ENCODE results near the gene MAP2K1. TPM values are rescaled to one million over a fixed set of nuclear protein-coding genes. Genes with fewer than 3 reads are reported as not detected.

MAP2K1 gene
- total RNA-seq, 1 donor = 52.2 TPM

DNA sequence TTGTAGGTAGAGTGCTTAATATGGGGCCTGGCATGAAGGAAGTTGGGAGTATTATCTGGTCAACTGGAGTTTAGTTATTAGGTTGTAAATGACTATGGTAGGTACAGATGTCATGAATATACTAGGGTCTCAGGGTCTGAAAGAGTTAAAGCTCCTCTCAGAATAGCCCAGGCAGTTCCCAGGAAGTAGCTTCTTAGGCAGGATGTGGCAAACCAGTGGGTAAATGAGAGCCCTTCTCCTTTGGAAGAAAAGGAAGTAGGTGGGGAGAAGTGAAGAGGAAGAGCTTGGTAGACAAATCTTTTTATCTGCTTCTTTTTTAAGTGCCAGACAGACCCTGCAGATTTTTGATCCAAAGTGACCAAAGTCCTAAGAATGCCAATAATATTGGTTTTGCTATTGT lies 24.5 kb downstream of the MAP2K1 start:
- TF ChIP-seq, protein P1, sequence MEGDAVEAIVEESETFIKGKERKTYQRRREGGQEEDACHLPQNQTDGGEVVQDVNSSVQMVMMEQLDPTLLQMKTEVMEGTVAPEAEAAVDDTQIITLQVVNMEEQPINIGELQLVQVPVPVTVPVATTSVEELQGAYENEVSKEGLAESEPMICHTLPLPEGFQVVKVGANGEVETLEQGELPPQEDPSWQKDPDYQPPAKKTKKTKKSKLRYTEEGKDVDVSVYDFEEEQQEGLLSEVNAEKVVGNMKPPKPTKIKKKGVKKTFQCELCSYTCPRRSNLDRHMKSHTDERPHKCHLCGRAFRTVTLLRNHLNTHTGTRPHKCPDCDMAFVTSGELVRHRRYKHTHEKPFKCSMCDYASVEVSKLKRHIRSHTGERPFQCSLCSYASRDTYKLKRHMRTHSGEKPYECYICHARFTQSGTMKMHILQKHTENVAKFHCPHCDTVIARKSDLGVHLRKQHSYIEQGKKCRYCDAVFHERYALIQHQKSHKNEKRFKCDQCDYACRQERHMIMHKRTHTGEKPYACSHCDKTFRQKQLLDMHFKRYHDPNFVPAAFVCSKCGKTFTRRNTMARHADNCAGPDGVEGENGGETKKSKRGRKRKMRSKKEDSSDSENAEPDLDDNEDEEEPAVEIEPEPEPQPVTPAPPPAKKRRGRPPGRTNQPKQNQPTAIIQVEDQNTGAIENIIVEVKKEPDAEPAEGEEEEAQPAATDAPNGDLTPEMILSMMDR (IDR thresholded peaks at IDR 0.05; ENCODE audit: insufficient read depth, low read length) = no peak
- DNase-seq (ENCODE audit: low read depth) = no peak
- H3K4me3 ChIP-seq (ENCODE audit: low read depth, low read length) = no peak overlapping the region

GRCh38 chr15:66412220-66412619 lies 25.5 kb downstream of the MAP2K1 start:
- DNase-seq (ENCODE audit: low read depth) = no peak
- TF ChIP-seq, protein P1 (IDR thresholded peaks at IDR 0.05; ENCODE audit: insufficient read depth, low read length) = no peak
- H3K4me3 ChIP-seq (ENCODE audit: low read depth, low read length) = no peak overlapping the region

DNA sequence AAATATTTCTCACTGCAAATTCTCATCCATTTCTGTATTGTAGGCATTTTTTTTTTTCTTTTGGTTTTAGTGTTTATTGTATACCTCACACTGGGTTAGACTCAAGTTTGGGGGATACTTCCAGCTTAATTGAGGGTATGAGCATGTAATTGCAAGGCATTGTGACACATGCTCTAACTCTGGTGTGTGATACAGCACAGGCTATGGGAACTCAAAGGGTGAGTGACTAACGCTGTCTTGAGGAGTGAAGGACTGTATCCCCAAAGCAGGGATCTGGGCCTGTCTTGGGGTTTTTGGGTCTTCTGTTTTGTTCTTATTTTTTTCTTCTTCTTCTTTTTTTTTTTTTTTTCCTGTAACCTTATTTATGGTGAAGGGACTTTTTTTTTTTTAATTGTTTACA lies 26.9 kb downstream of the MAP2K1 start:
- TF ChIP-seq, protein P1 (IDR thresholded peaks at IDR 0.05; ENCODE audit: insufficient read depth, low read length) = no peak
- no peak for DNase-seq (ENCODE audit: low read depth)
- H3K4me3 ChIP-seq (ENCODE audit: low read depth, low read length) = no peak overlapping the region

DNA sequence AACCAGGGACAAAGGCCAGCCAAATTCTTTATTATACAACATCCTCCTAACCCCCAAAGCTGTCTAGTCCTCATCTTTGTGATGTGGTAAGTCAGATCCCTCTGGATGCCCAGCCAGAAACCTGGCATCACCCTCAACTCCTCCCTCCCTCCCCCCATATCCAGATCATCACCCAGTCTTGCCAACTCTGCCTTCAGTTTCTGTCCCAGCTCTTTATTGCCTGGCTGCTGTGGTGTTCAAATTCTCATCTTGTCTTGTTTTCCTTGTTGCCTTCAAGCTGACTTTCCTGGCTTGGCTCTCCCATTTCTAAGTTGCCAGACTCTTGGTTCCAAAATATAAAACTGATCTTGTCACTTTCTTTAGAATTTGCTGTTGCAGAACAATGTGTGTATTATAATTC lies 28.6 kb downstream of the MAP2K1 start:
- TF ChIP-seq, protein P1 (IDR thresholded peaks at IDR 0.05; ENCODE audit: insufficient read depth, low read length) = no peak
- H3K4me3 ChIP-seq (ENCODE audit: low read depth, low read length) = no peak overlapping the region
- DNase-seq (ENCODE audit: low read depth) = no peak

- TF ChIP-seq, protein P1 (IDR thresholded peaks at IDR 0.05; ENCODE audit: insufficient read depth, low read length) = no peak
- peak; percentile 18 for DNase-seq (ENCODE audit: low read depth)
- peak overlapping the region; percentile 53 for H3K4me3 ChIP-seq (ENCODE audit: low read depth, low read length)
These were observed 31.0 kb downstream of the MAP2K1 start for GRCh38 chr15:66417736-66418135.

DNA sequence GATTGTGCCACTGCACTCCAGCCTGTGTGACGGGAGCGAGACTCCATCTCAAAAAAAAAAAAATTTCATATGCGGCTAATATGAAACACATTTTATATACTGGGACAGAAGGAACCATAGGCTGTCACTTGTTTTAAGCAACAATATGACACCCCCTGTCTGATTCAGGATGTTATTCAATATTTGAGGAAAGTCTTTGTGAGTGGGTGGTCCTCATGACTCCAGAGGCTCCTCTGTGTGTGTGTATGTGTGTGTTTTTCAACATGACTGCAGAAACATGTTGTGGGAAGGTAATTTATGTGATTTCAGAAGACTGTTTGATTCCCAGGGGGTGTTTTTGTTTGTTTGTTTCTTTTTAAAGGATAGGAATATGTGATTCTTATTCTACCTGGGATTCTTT lies 32.8 kb downstream of the MAP2K1 start:
- DNase-seq (ENCODE audit: low read depth) = no peak
- no peak overlapping the region for H3K4me3 ChIP-seq (ENCODE audit: low read depth, low read length)
- TF ChIP-seq, protein P1 (IDR thresholded peaks at IDR 0.05; ENCODE audit: insufficient read depth, low read length) = no peak

DNA sequence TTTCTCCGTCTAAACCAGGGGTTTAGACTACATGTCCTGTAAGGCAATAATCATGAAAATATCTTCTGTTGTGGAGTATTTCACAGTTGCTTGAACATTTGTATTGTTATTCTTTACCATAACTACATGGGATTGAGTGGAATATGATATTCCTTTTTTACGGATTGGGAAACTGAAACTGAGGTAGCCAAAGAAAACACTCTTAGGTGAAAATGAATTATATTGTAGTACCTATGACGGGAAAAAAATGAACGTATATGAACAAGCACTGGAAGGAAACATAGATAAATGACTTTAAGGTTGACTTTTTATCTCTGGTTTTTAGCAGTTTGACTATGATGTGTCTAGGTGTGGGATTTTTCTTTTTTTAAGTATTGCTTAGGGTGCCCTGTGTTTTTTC lies 35.6 kb downstream of the MAP2K1 start:
- H3K4me3 ChIP-seq (ENCODE audit: low read depth, low read length) = no peak overlapping the region
- TF ChIP-seq, protein P1 (IDR thresholded peaks at IDR 0.05; ENCODE audit: insufficient read depth, low read length) = no peak
- DNase-seq (ENCODE audit: low read depth) = no peak

All from fibroblast of the aortic adventitia (primary cell).